GM12878 (cell line): ENCODE results near the gene SEMA4A. TPM values are rescaled to one million over a fixed set of nuclear protein-coding genes. Genes with fewer than 3 reads are reported as not detected.

Experiments used
- ATAC-seq: fragments of 200-7000 bp; cut with Tn5 transposase; 3 replicates; pipeline ENCODE4 v1.9.1; 2020; ENCODE audit warnings: mild to moderate bottlenecking, moderate library complexity
- BruUV-seq: library from RNA; stranded (reverse); fragments of 400-500 nt; replicated peaks from 2 replicates; lab custom pipeline; 2021; lab: Mats Ljungman, UMichigan
- CTCF ChIA-PET: fragments of 300-600 bp; sonication (Branson Sonifier 250); formaldehyde crosslinking; extraction: SDS; loops from one replicate; lab custom pipeline; 2021; ENCODE audit warnings: inconsistent platforms; lab: Yijun Ruan, JAX
- POLR2A ChIA-PET: fragments of 350-600 bp; formaldehyde crosslinking; extraction: SDS; loops from one replicate; lab custom pipeline; 2021; ENCODE audit warnings: inconsistent platforms; lab: Charles Lee
- RAD21 ChIA-PET: fragments of 300-600 bp; sonication (Branson Sonifier 250); formaldehyde crosslinking; loops from one replicate; lab custom pipeline; 2023; ENCODE audit warnings: antibody characterized with exemption; ENCODE audit not compliant: unreplicated experiment; lab: Charles Lee
- SMC1A ChIA-PET: fragments of 300-600 bp; sonication (Branson Sonifier 250); formaldehyde crosslinking; loops from one replicate; lab custom pipeline; 2023; ENCODE audit not compliant: unreplicated experiment, uncharacterized antibody; lab: Charles Lee
- DNase-seq: peaks from one replicate; pipeline ENCODE4 v3.0.0-alpha.2; 2011; ENCODE audit warnings: low read depth, low spot score
- FAIRE-seq: peaks from 3 replicates; lab custom pipeline; 2011; peaks lifted over from hg19 to GRCh38; lab: Jason Lieb, UNC
- H2AFZ ChIP-seq: 2 replicates; pipeline ENCODE4 v1.6.0; 2011; ENCODE audit warnings: low read depth, low read length, control low read depth; ENCODE audit not compliant: control insufficient read depth
- H3K27ac ChIP-seq: 2 replicates; pipeline ENCODE4 v1.5.1; 2011; ENCODE audit warnings: control low read depth; ENCODE audit not compliant: control insufficient read depth, insufficient read depth
- H3K27me3 ChIP-seq, 2 experiments: replicated peaks in 1 of 2; 2 replicates each; pipeline versions ENCODE4 v1.6.0 to v1.6.1; 2011; ENCODE audit warnings: low read length in 1 of 2; ENCODE audit not compliant: control insufficient read depth in 2 of 2, insufficient read depth in 2 of 2
- H3K36me3 ChIP-seq, 2 experiments: 2 replicates each; pipeline ENCODE4 v1.5.1; 2011; ENCODE audit warnings: low read length in 1 of 2; ENCODE audit not compliant: control insufficient read depth in 2 of 2, insufficient read depth in 2 of 2
- H3K4me1 ChIP-seq: 2 replicates; pipeline ENCODE4 v1.6.1; 2011; ENCODE audit warnings: mild to moderate bottlenecking, low read length, moderate library complexity, mixed read lengths; ENCODE audit not compliant: control insufficient read depth, insufficient read depth
- H3K4me2 ChIP-seq: 2 replicates; pipeline ENCODE4 v1.6.0; 2011; ENCODE audit warnings: control low read depth; ENCODE audit not compliant: control insufficient read depth, insufficient read depth
- H3K4me3 ChIP-seq: fragments of 200-600 bp; sonication (generic); 2 replicates; pipeline ENCODE4 v1.5.1; 2016
- H3K79me2 ChIP-seq: 2 replicates; pipeline ENCODE4 v1.6.0; 2011; ENCODE audit warnings: low read length; ENCODE audit not compliant: control insufficient read depth, insufficient read depth
- H3K9ac ChIP-seq: 2 replicates; pipeline ENCODE4 v1.8.0; 2011; ENCODE audit warnings: low read length, control low read depth, mixed read lengths; ENCODE audit not compliant: control insufficient read depth, insufficient read depth
- H3K9me3 ChIP-seq: replicated peaks from 3 replicates; pipeline ENCODE4 v1.5.1; 2011; ENCODE audit warnings: mild to moderate bottlenecking, low read length; ENCODE audit not compliant: control insufficient read depth, insufficient read depth
- H4K20me1 ChIP-seq: 2 replicates; pipeline ENCODE4 v1.6.0; 2011; ENCODE audit not compliant: control insufficient read depth, insufficient read depth
- MEF2B ChIP-seq: fragments of 450-650 bp; IDR thresholded peaks from 2 replicates; pipeline ENCODE4 v1.6.1; 2018; ENCODE audit warnings: mild to moderate bottlenecking, moderate library complexity; ENCODE audit not compliant: partially characterized antibody, poor library complexity, severe bottlenecking
- RAD51 ChIP-seq: fragments of 450-650 bp; IDR thresholded peaks from 2 replicates; pipeline ENCODE4 v1.6.1; 2016; ENCODE audit warnings: moderate library complexity, mild to moderate bottlenecking, inconsistent platforms
- ZNF24 ChIP-seq: fragments of 450-650 bp; IDR thresholded peaks from 2 replicates; pipeline ENCODE4 v1.6.1; 2017; ENCODE audit warnings: antibody characterized with exemption, mild to moderate bottlenecking
- WGBS: methylation state at CpG from one replicate; pipeline ENCODE4 v1.1.6; 2016; ENCODE audit warnings: low lambda C conversion rate; ENCODE audit not compliant: insufficient replicate concordance, insufficient coverage; ENCODE audit errors: missing lambda C conversion rate; 5-methylcytosine and 5-hydroxymethylcytosine counted together
- in situ Hi-C: fragments of 300-500 bp; cut with MboI; formaldehyde crosslinking; loops from 9 replicates; pipeline ENCODE4 v1.14.3; 2018; ENCODE audit warnings: mixed read lengths
- intact Hi-C: fragments of 100-400 bp; cut with micrococcal nuclease; formaldehyde crosslinking; loops from one replicate; pipeline ENCODE4 v1.14.2; 2022; ENCODE audit not compliant: unreplicated experiment
- polyA plus RNA-seq, 11 experiments: library from polyadenylated mRNA; depleted of rRNA in 4 of 11; unstranded in 6 of 11; stranded (reverse) in 5 of 11; fragments of >200 nt; fragmentation: Nextera tagmentation in 4 of 11; fragmentation: Illumina TruSeq in 1 of 11; extraction: Ambion mirVana in 4 of 11; extraction: Trizol in 1 of 11; gene quantifications; 1 replicate in 1 of 11; 2 replicates in 10 of 11; pipeline versions ENCODE4 v1.2.1 to v1.2.3, GENCODE V29; 2011 to 2016; ENCODE audit warnings: inconsistent platforms in 2 of 11, missing spikeins in 2 of 11, low read depth in 1 of 11
- total RNA-seq, 4 experiments: library from RNA; depleted of rRNA in 3 of 4; stranded (reverse); fragments of >200 nt in 3 of 4; fragmentation: Illumina TruSeq in 1 of 4; extraction: Trizol in 1 of 4; gene quantifications; 2 replicates each; pipeline versions ENCODE4 v1.2.1 to v1.2.3, GENCODE V29; 2013 to 2021

The SEMA4A gene
- total and polyA plus RNA-seq, 10 of the 15 experiments (the other 5 are each of a cell fraction or from before 2014, with no cell fraction given): 2.6 to 64.2 (median 32.8) TPM

DNA sequence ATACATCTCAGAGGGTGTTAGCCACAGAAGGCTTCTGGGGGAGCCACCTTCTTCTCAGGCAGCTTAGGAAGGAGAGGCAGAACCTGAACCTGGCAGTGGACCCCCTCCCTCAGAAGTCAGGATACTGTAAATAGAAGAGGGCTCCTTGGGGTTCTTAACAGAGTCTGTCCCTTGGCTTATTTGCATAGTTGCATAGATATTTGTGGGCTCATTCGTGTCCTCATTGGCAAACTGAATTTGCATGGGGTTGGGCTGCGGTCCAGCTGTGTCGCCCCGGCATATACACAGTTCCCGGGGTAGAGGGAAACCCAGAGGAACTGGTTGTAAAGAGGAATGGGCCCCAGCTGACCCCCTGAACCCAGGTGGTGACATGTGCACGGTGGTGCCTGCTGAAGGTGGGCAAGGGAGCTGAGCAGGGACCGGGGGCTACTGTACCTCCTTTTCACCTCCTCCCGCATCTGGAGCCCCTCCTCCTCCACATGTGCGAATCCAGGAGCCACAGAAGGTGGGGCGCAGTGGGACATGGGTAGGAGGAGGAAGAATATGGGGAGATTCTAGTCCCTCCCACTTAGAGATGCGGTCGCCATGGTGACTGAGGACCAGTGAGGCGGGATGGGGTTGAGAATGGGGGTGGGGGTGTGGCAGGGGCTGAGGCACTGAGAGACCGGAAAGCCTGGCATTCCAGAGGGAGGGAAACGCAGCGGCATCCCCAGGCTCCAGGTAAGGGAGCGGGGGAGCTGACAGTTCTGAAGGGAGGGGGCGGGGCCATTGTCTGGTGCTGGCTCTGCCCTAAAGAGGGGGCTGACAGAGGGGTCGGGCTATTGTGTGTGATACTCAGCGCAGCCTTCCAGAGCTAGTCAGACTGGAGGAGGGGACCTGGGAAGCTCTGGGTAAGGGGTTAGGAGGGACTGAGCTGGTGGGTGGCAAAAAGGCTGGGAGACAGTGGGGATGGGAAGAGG is 3.7 kb upstream of the SEMA4A start (continued):
- TF ChIP-seq MEF2B: peak; percentile 57
- TF ChIP-seq, all 136 proteins: peak for 27

DNA sequence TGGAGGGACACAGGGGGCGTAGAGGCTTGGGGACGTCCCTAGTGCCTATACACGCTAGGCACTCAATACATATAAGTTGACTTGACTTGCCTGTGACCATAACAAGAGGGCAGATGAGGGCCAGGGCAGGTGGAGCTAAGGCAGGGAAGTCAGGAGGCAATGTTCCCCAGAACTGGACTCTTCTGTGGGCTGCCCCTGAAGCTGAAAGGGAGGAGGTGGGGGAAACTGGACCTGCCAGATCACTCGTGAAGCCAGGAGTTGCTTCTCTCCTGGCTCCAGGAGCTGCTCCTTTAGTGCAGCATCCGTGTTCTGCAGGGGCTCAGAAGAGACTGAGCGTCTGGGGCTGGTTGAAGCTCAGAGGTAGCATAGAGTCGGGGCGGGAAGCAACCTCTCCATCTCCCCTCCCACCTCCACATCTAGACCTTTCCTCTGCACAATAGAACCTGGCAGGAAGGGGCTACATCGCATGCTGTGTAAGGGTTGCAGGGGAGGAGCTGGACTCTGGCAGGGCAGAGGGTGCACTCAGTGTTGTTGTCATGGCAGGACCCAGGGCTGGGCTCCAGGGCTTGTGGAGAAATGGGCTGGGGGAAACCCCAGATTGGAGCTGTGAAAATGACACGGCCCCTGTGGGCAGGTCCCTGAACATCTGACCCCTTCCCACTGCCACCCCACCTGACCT is 2.9 kb upstream of the SEMA4A start:
- SMC1A ChIA-PET: interaction anchor here (0.7 to 22.3 kb wide), 12 partner anchors 14 to 132 kb away, joined by 3 to 411 read pairs (median 4); partner anchors contain the start of genes PMF1, SLC25A44 and SMG5
- intact Hi-C loops (no loop called here), in situ Hi-C loops (no loop called here)
- Histone ChIP-seq H3K4me1 (peaks cover 84% of the 10 kb centered on the region), H3K9ac (peak overlapping the region; percentile 15; the same call in 1 of the 2 replicates), H4K20me1 (no peaks in the 10 kb centered on the region), H3K79me2 (peaks cover 21% of the 10 kb centered on the region), H2AFZ (no peak overlapping the region), H3K27me3 (no peaks in the 10 kb centered on the region), H3K36me3 (no peaks in the 10 kb centered on the region), H3K4me3 (peak overlapping the region; percentile 52), H3K27ac (peak overlapping the region; percentile 82), H3K9me3 (no peaks in the 10 kb centered on the region), H3K4me2 (peak overlapping the region; percentile 95)
- ATAC-seq: peak; percentile 8
- POLR2A ChIA-PET: interaction anchor here (0.7 to 11.7 kb wide), 7 partner anchors 10 to 338 kb away, joined by 3 to 158 read pairs (median 9); partner anchors contain the start of genes PMF1 and SLC25A44
- TF ChIP-seq RAD51: 0 out of 2 replicates have a peak, but pooled peaks have one; percentile 26
- TF ChIP-seq ZNF24: no peak
- FAIRE-seq: no peak
- BruUV-seq: no TSS peak
- WGBS: 20% methylated on average over 10 of the region's 10 CpGs
- no peak for DNase-seq
- CTCF ChIA-PET: interaction anchor here (1.0 to 16.8 kb wide), 12 partner anchors 9 to 169 kb away, joined by 3 to 502 read pairs (median 5); partner anchors contain the start of genes PMF1 and SLC25A44
- RAD21 ChIA-PET: interaction anchor here (0.7 to 17.9 kb wide), 17 partner anchors 9 to 350 kb away, joined by 3 to 361 read pairs (median 5); partner anchors contain the start of genes LMNA, MEF2D, PMF1 and SLC25A44
